GM18502 (cell line): ENCODE data around the gene PRIM2.
"Not testable (repeated sequence)": the region's sequence is repeated elsewhere in the genome, so short reads cannot be mapped to it uniquely, and the experiment has no call there.

Experiments used
- ATAC-seq: cut with Tn5 transposase; IDR thresholded peaks from one replicate; pipeline ENCODE4 v1.9.1; 2021; ENCODE audit warnings: mild to moderate bottlenecking; ENCODE audit not compliant: unreplicated experiment, poor library complexity

PRIM2 gene

GRCh38 chr6:57488551-57488950 is 171.1 kb downstream of the PRIM2 start:
- not testable (repeated sequence) for ATAC-seq

- ATAC-seq = not testable (repeated sequence)
Measured at GRCh38 chr6:57489887-57490286, 172.5 kb downstream of the PRIM2 start.

GRCh38 chr6:57491795-57492194 is 174.4 kb downstream of the PRIM2 start:
- ATAC-seq = not testable (repeated sequence)

GRCh38 chr6:57496251-57496650 is 178.8 kb downstream of the PRIM2 start:
- ATAC-seq = not testable (repeated sequence)

- ATAC-seq = not testable (repeated sequence)
Measured at GRCh38 chr6:57500368-57501021, 183.1 kb downstream of the PRIM2 start.

- not testable (repeated sequence) for ATAC-seq
Measured at GRCh38 chr6:57502387-57502786, 185.0 kb downstream of the PRIM2 start.

- ATAC-seq = not testable (repeated sequence)
Measured at GRCh38 chr6:57505251-57505650, 187.8 kb downstream of the PRIM2 start.

- not testable (repeated sequence) for ATAC-seq
Measured at GRCh38 chr6:57510390-57510789, 193.0 kb downstream of the PRIM2 start.

- ATAC-seq = not testable (repeated sequence)
Measured at GRCh38 chr6:57515171-57515570, 197.7 kb downstream of the PRIM2 start.

- not testable (repeated sequence) for ATAC-seq
Measured at GRCh38 chr6:57515845-57516244, 198.4 kb downstream of the PRIM2 start.

- not testable (repeated sequence) for ATAC-seq
Measured at GRCh38 chr6:57516776-57517175, 199.3 kb downstream of the PRIM2 start.

GRCh38 chr6:57519198-57519597 is 201.8 kb downstream of the PRIM2 start:
- ATAC-seq = not testable (repeated sequence)

- ATAC-seq = not testable (repeated sequence)
Measured at GRCh38 chr6:57521085-57521484, 203.7 kb downstream of the PRIM2 start.

GRCh38 chr6:57523221-57523620 is 205.8 kb downstream of the PRIM2 start:
- ATAC-seq = not testable (repeated sequence)

GRCh38 chr6:57529755-57530154 is 212.3 kb downstream of the PRIM2 start:
- not testable (repeated sequence) for ATAC-seq

GRCh38 chr6:57532660-57533059 is 215.2 kb downstream of the PRIM2 start:
- ATAC-seq = not testable (repeated sequence)

- not testable (repeated sequence) for ATAC-seq
Measured at GRCh38 chr6:57535121-57535520, 217.7 kb downstream of the PRIM2 start.

GRCh38 chr6:57535994-57536393 is 218.6 kb downstream of the PRIM2 start:
- peak; percentile 77 for ATAC-seq

- not testable (repeated sequence) for ATAC-seq
Measured at GRCh38 chr6:57537916-57538315, 220.5 kb downstream of the PRIM2 start.

- not testable (repeated sequence) for ATAC-seq
Measured at GRCh38 chr6:57551961-57552360, 234.5 kb downstream of the PRIM2 start.

GRCh38 chr6:57557855-57558254 is 240.4 kb downstream of the PRIM2 start:
- ATAC-seq = not testable (repeated sequence)

GRCh38 chr6:57559170-57559569 is 241.7 kb downstream of the PRIM2 start:
- not testable (repeated sequence) for ATAC-seq
